Esophagus squamous epithelium (tissue), 5 donors: ENCODE measurements around the gene ELMO1. TPM values are rescaled to one million over a fixed set of nuclear protein-coding genes. Genes with fewer than 3 reads are reported as not detected.

Experiments
- DNase-seq: peaks from one replicate; lab custom pipeline; 2025; lab: John Stamatoyannopoulos, UW
- H3K27ac ChIP-seq, 4 donors: fragments of 200-600 bp; sonication (generic); one replicate each; pipeline ENCODE4 v1.5.1; 2016 to 2019; ENCODE audit warnings: mild to moderate bottlenecking in 1 of 4
- H3K27me3 ChIP-seq, 4 donors: fragments of 200-600 bp; sonication (generic); 1 replicate in 3 of 4; 2 replicates in 1 of 4; pipeline versions ENCODE4 v1.5.1 to v1.6.0; 2017 to 2021; ENCODE audit warnings: antibody characterized with exemption in 1 of 4
- H3K36me3 ChIP-seq, 3 donors: fragments of 200-600 bp; sonication (generic); one replicate each; pipeline ENCODE4 v1.5.1; 2016 to 2019
- H3K4me1 ChIP-seq, 3 donors: fragments of 200-600 bp; sonication (generic); one replicate each; pipeline ENCODE4 v1.5.1; 2017 to 2019
- H3K4me3 ChIP-seq, 4 donors: fragments of 200-600 bp; sonication (generic); 1 replicate in 3 of 4; 2 replicates in 1 of 4; pipeline ENCODE4 v1.5.1; 2016 to 2019; ENCODE audit warnings: mild to moderate bottlenecking in 2 of 4, moderate library complexity in 1 of 4
- H3K9me3 ChIP-seq, 3 donors: fragments of 200-600 bp; sonication (generic); one replicate each; pipeline ENCODE4 v1.5.1; 2016 to 2019
- POLR2A ChIP-seq, 4 donors: fragments of 450-650 bp; IDR thresholded peaks; one replicate each; pipeline ENCODE4 v1.6.1; 2017; ENCODE audit warnings: antibody characterized with exemption in 4 of 4, mild to moderate bottlenecking in 4 of 4, moderate library complexity in 3 of 4
- WGBS, 2 donors: methylation state at CpG; one replicate each; pipeline ENCODE4 v1.1.5; 2018; 5-methylcytosine and 5-hydroxymethylcytosine counted together
- intact Hi-C: fragments of 100-400 bp; cut with DNase I; formaldehyde crosslinking; loops from one replicate; pipeline ENCODE4 v1.15.0; 2022
- total RNA-seq, 4 donors: library from RNA; depleted of rRNA; stranded (reverse); fragments of >200 nt; gene quantifications; one replicate each; pipeline ENCODE4 v1.1.0, GENCODE V29; 2016
- TF ChIP-seq, protein P1 (sequence below), 6 experiments: fragments of 450-650 bp in 4 of 6; fragments of 200-600 bp in 2 of 6; sonication (generic) in 2 of 6; IDR thresholded peaks; one replicate each; pipeline ENCODE4 v1.5.1; 2016 to 2019; ENCODE audit warnings: antibody characterized with exemption in 6 of 6, mild to moderate bottlenecking in 4 of 6, moderate library complexity in 4 of 6
- donor health status: DM: yes; HTN: yes; CAD: no.

Gene ELMO1
- total RNA-seq, 4 donors from 2014 or later: 0.68 to 36.6 (median 11.8) TPM

DNA sequence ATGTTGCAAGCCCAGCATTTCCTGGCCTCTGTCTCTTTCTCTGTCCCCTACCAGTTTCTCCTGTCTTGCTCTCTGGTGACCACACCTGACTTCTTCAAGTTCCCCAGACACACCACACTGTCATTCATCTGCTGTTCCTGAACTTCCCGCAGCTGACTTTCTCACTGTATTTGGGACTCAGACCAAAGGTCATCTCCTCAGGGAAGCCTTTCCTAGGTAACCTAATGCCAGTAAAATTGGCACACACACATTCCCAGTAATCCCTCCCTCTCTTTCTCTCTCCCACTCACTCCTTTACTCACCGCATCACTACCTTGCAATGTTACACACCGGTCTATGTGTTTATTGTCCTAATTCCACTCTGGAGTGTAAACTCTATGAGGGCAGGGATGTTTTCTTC is 81.7 kb downstream of the ELMO1 start:
- Histone ChIP-seq H3K36me3 (no peaks in the 10 kb centered on the region), H3K4me3 (no peak overlapping the region), H3K27me3 (no peaks in the 10 kb centered on the region), H3K27ac (no peak overlapping the region), H3K9me3 (no peaks in the 10 kb centered on the region), H3K4me1 (peaks cover 0 to 3% (median 0%) of the 10 kb centered on the region in 3 donors)
- 93 to 98% methylated on average over 3 of the region's 3 CpGs for WGBS, 2 donors
- intact Hi-C loops: no loop called here
- DNase-seq: no peak
- TF ChIP-seq, protein P1, sequence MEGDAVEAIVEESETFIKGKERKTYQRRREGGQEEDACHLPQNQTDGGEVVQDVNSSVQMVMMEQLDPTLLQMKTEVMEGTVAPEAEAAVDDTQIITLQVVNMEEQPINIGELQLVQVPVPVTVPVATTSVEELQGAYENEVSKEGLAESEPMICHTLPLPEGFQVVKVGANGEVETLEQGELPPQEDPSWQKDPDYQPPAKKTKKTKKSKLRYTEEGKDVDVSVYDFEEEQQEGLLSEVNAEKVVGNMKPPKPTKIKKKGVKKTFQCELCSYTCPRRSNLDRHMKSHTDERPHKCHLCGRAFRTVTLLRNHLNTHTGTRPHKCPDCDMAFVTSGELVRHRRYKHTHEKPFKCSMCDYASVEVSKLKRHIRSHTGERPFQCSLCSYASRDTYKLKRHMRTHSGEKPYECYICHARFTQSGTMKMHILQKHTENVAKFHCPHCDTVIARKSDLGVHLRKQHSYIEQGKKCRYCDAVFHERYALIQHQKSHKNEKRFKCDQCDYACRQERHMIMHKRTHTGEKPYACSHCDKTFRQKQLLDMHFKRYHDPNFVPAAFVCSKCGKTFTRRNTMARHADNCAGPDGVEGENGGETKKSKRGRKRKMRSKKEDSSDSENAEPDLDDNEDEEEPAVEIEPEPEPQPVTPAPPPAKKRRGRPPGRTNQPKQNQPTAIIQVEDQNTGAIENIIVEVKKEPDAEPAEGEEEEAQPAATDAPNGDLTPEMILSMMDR (IDR thresholded peaks at IDR 0.05): no peak
- TF ChIP-seq POLR2A (IDR thresholded peaks at IDR 0.05): no peak

DNA sequence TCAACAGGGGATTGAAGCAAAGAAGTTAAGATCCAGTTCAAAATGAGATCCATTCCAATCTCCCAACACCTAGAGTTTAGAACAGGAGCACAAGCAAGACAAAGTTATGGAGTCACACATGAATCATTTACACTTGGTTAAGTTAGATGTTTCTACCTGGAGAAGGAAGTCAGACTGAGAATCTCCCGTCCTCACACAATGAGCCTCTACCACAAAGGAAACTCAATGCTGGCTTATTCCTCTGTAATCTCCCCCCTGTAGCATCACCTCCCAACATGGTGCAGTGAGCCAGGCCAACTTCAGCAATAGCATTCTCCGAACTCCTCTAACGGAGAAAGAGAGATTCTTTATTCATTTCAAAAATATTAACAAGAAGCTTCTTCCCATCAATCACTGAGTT is 82.2 kb downstream of the ELMO1 start:
- H3K36me3 ChIP-seq: no peaks in the 10 kb centered on the region
- no peaks in the 10 kb centered on the region for H3K9me3 ChIP-seq
- H3K4me3 ChIP-seq: no peak overlapping the region
- no peak overlapping the region for H3K27ac ChIP-seq
- WGBS, 2 donors: 71 to 86% methylated on average over 3 of the region's 3 CpGs
- TF ChIP-seq, protein P1 (IDR thresholded peaks at IDR 0.05): no peak
- no peak for TF ChIP-seq POLR2A (IDR thresholded peaks at IDR 0.05)
- intact Hi-C loops: no loop called here
- DNase-seq: no peak
- H3K27me3 ChIP-seq: no peaks in the 10 kb centered on the region
- peaks cover 0 to 3% (median 0%) of the 10 kb centered on the region in 3 donors for H3K4me1 ChIP-seq

DNA sequence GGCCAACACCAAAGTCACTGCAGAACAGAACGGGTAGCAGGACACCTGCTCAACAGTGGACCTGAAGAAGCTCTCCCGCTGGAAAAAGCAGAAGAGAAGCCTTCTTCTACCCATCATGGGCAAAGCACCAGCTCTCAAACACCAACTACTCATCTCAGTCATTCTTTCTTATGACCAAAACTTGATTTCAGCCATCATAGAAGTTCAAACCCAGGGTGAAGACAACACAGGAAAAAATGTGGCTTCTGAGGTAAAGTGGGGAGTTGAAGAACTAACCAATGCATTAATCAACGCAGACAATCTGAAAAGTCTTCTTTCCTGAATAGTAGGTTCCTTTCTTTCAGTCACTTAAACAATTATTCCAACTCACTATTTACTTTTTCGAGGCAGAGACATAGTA is 83.3 kb downstream of the ELMO1 start:
- Histone ChIP-seq H3K27me3 (no peaks in the 10 kb centered on the region), H3K4me3 (no peak overlapping the region), H3K4me1 (peaks cover 0 to 3% (median 0%) of the 10 kb centered on the region in 3 donors), H3K27ac (no peak overlapping the region), H3K36me3 (no peaks in the 10 kb centered on the region), H3K9me3 (no peaks in the 10 kb centered on the region)
- no peak for TF ChIP-seq POLR2A (IDR thresholded peaks at IDR 0.05)
- TF ChIP-seq, protein P1 (IDR thresholded peaks at IDR 0.05): no peak
- no peak for DNase-seq
- intact Hi-C loops: no loop called here
- WGBS, 2 donors: 50% methylated on average over 3 to 4 of the region's 4 CpGs

DNA sequence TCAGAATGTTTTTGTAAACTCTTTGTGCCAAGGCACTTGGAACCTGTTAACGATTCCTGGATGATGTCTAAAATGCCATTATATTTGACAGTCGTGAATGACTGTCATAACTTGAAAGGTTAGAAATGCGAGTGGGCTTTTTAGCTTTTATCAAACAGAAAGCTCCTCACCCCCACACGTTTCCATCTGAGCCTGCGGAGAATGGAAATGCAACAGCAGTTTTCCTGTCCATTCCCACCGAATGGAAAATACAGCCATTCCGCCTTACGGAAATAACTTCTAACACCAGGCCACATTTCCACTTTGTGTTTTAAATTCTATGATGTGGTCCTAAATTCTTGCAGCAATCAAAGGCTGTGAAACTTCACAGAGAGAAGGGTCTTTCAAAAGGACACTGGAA is 83.8 kb downstream of the ELMO1 start:
- intact Hi-C loops: no loop called here
- H3K27ac ChIP-seq: no peak overlapping the region
- H3K4me3 ChIP-seq: no peak overlapping the region
- H3K9me3 ChIP-seq: no peaks in the 10 kb centered on the region
- DNase-seq: no peak
- WGBS, 2 donors: 66 to 79% methylated on average over 8 of the region's 8 CpGs
- peaks cover 0 to 3% (median 0%) of the 10 kb centered on the region in 3 donors for H3K4me1 ChIP-seq
- TF ChIP-seq, protein P1 (IDR thresholded peaks at IDR 0.05): no peak
- no peak for TF ChIP-seq POLR2A (IDR thresholded peaks at IDR 0.05)
- H3K36me3 ChIP-seq: no peaks in the 10 kb centered on the region
- H3K27me3 ChIP-seq: no peaks in the 10 kb centered on the region

DNA sequence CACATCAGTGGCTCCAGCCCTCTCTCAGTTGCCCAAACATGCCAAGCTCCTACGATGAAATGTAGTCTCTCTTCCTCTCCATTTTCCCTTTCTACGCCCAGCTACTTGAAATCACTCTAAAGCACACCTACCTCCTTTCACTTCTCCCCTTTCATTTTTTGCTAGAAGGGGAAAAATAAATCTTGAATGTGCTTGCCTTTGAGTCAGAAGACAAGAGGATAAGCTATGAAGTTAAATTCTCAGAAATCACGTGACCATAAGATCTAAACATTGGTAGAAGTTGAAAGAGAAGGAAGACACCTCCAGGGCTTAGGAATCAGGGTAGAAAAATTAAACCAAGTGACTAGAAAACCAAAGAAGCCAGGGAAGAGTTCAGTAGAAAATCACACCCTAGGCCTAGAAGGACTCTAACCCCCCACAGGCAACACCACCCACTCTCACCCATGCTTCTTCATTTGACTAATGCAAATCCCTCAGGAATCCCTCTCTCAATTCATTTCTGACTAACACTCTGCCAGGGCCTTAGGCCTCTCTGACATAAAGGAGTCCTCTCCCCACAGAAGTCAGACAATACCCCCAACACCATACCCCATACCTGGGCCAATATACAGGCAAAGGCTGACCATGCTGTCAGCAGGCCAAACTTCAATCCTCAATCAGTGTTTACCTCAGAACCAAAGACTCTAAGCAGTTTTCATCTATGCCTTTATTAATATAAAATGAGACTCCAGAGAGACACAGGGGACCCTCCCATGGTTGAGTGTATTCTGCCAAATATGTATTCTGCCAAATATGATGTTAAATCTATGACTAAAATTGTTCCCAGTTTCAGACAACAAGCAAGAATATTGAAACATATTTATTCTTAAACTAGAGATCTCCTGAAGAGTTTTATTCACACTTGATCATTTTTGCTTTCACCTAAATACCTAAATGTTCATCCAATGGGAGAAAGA is 84.8 kb downstream of the ELMO1 start:
- WGBS, 2 donors: 72 to 75% methylated on average over 3 of the region's 3 CpGs
- no peak for DNase-seq
- Histone ChIP-seq H3K4me3 (no peak overlapping the region), H3K27ac (no peak overlapping the region), H3K27me3 (no peaks in the 10 kb centered on the region), H3K4me1 (peaks cover 0 to 3% (median 0%) of the 10 kb centered on the region in 3 donors), H3K36me3 (no peaks in the 10 kb centered on the region), H3K9me3 (no peaks in the 10 kb centered on the region)
- TF ChIP-seq POLR2A (IDR thresholded peaks at IDR 0.05): no peak
- TF ChIP-seq, protein P1 (IDR thresholded peaks at IDR 0.05): no peak
- intact Hi-C loops: no loop called here
